C4-2B (cell line): ENCODE measurements around the gene CACTIN.

Source experiments
- H3K27ac ChIP-seq: fragments of 450-650 bp; 2 replicates; pipeline ENCODE4 v1.5.1; 2017
- ZFX ChIP-seq: fragments of 450-650 bp; IDR thresholded peaks from 2 replicates; pipeline ENCODE4 v1.6.1; 2017
- TF ChIP-seq, protein P1 (sequence below): fragments of 450-650 bp; conservative IDR thresholded peaks from 2 replicates; pipeline ENCODE4 v1.5.1; 2017; ENCODE audit warnings: mild to moderate bottlenecking

CACTIN gene

DNA sequence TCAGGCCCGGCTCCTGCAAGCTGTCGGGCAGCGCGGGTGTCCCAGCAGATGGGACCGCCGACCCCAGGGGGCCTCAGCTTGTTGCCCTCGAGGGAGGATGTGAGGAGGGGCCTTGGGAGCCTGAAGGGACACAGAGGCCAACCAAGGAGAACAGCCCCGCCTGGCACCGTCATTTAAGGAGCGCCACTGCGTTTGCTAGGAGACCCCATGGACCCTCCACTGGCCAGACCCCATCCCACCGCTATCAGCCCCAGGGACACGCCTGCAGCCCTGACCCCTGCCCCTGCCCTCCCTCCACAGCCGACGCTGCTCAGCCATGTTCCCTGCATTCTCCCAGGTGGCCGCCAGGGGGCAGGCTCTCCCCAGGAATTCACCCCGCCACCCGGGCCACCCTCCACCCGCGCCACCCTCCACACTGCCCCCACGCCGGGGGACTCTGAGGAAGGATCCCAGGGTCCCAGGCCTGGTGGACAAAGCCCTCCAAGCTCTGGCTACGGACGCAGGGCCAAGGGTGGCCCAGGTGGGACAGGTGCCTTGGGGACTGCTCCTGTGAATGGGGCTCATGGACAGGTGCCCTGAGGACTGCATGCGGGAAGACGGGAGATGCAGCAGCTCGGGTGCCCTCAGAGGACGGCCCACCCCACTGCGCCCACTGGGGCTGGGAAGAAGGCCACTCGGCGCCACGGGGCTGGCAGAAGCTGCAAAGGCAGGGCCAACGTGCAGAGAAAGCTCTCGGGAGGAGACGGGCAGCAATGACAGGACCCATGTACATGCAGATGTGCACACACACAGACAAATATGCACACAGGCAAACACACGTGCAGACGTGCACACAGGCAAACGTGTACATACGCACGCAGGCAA is 39.3 kb upstream of the CACTIN start:
- H3K27ac ChIP-seq, result no peak overlapping the region
- TF ChIP-seq, protein P1, sequence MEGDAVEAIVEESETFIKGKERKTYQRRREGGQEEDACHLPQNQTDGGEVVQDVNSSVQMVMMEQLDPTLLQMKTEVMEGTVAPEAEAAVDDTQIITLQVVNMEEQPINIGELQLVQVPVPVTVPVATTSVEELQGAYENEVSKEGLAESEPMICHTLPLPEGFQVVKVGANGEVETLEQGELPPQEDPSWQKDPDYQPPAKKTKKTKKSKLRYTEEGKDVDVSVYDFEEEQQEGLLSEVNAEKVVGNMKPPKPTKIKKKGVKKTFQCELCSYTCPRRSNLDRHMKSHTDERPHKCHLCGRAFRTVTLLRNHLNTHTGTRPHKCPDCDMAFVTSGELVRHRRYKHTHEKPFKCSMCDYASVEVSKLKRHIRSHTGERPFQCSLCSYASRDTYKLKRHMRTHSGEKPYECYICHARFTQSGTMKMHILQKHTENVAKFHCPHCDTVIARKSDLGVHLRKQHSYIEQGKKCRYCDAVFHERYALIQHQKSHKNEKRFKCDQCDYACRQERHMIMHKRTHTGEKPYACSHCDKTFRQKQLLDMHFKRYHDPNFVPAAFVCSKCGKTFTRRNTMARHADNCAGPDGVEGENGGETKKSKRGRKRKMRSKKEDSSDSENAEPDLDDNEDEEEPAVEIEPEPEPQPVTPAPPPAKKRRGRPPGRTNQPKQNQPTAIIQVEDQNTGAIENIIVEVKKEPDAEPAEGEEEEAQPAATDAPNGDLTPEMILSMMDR, result peak; percentile 98
- TF ChIP-seq ZFX, result no peak

DNA sequence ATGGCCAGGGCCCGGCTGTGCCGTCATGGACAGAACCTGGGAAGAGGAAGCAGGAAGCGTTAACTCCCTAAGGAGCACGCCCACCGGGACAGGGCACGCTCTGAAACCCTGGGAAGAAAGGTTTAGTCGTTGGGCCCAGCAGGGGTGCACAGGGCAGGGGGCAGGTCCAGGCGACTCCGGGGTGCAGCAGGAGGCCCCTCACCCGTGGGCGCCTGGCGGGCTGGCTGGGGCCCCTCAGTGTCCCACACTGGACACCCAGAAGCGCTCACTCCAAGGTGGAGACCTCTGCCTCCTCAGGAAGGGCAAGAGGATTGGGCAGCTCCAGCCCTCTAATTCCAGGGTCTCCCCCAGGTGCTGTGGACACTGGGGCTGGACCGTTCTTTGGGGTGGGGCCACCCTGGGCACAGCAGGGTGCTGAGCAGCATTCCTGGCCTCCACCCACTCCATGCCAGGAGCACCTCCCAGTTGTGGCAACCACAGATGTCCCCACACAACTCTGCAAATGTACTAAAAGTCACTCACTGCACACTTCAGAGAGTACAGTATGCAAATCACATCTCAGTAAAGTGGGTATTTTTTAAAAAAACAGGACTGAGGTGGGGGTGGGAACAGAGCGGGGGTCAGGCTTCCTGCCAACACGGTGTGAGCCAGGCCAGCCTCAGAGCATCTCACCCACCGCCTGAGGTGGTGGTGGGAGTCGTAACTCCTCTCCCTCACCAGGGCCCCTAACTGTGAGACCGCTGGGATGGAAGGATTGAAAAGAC is 38.5 kb upstream of the CACTIN start:
- H3K27ac ChIP-seq, result no peak overlapping the region
- no peak for TF ChIP-seq ZFX
- TF ChIP-seq, protein P1, result no peak

DNA sequence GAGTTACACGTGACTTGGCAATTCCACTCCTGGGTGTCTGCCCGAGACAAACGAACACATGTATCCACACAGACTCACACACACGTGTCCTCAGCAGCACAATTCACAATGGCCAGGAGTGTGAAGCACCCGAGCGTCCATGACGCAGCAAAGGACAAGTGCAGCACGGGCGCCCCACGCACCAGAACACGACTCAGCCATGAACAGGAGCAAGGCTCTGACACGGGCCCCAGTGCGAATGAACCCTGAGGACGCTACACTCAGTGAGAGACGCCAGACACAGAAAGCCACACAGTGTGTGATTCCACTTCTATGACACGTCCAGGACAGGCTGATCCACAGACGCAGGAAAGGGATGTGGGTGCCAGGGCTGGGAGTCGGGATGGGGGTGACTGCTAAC is 37.2 kb upstream of the CACTIN start:
- no peak overlapping the region for H3K27ac ChIP-seq
- TF ChIP-seq, protein P1, result no peak
- TF ChIP-seq ZFX, result no peak

DNA sequence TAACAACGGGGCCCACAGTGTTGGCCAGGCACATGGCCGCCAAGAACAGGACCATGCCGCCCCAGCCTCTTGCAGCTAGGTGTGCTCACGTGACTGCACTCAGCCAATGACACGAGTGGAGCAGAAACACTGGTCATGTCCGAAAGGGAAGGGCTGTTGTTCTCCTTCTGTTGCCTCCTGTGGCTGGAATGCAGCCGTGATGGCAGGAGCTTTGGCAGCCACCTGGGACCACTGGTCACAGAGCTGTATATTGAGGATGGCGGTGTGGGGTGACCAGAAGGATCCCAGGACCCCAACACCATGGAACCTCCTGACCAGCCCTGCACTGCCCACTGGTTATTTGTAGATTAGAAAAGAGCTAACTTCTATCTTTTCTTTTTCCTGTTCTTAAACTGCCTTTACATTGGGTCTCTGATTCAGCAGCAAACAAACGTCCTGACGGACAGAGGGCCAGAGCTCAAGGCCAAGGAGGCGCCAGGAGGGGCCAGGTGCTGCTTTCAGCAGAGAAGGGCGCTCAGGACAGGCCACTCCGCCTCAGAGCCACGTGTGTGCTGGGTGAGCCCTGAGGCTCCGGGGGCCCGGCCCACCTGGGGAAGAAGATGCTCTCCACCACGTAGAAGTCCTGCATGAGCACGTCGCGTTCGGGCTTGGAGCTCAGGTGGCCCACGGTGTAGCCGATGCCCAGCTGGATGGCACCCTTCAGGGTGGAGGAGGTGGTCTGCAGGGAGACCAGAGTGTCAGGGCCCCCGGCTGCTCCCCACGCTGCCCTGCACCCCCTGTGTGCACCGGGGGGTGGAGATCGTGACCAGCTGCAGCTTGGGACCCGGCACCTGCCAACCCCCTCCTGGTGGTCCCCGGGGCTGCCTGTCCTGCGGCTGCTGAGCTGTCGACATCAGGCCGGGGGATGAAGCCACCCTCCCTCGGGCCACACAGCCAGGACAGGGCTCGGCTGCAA is 35.0 kb upstream of the CACTIN start:
- no peak overlapping the region for H3K27ac ChIP-seq
- TF ChIP-seq, protein P1, result no peak
- no peak for TF ChIP-seq ZFX

DNA sequence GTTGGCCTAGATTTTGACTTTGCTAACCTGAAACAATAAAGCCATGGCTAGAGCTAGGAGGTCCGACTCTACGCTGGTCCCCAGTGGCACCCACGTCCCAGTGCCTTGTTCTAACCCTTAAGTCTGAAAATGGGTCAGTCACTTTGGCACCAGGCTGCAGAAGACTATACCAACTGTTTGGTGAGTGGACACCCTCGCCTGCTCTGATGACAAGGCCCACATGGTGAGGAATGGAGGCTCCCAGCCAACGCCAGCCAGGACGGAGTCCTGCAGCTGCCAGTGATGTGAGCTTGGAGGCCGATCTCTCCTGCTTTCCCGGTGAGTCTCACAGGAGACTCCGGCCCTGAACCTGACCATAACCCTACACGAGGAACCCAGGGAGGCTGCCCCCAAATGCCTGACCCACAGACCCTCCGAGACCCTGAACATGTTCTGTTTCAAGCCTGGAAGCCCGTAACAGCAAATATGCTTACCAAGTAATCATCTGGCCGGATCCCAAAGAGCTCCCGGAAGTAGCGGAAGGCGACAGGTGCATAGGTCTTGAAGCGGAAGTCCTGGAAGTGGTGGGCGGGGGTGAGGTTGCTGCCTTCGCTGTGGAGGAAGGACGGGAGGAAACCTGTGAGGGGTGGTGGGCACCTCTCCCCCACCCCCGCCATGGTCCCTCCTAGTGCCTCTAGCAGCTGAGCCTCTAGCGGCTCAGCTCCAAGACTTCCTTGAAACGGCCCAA is 34.1 kb upstream of the CACTIN start:
- no peak overlapping the region for H3K27ac ChIP-seq

DNA sequence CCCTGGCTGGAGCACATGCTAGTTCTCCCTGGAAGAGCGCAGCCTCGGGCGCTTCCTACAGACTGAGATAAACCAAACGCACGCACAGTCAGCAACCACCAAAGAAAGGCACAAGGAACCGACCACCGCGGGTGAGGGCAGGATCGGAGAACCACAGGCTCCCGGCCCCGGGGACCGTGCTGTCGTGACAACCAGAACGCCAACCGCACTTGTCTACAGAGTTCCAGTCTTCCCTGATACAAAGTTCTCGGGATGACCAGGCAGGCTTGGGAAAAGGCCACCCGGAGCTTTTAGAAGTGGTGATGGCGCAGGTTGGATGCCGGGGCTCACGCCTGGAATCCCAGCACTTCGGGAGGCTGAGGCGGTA is 33.1 kb upstream of the CACTIN start:
- TF ChIP-seq ZFX, result no peak
- TF ChIP-seq, protein P1, result no peak
- no peak overlapping the region for H3K27ac ChIP-seq

More for the DNA sequence above, 34.1 kb upstream of the CACTIN start:
- TF ChIP-seq, protein P1, result no peak
- no peak for TF ChIP-seq ZFX
